Retinal pigment epithelial cell (primary cell): ENCODE data around the gene SLC16A7.
A peak's percentile ranks its signal among the peaks of the same experiment; 100 is the strongest.

ENCODE experiments used
- DNase-seq: peaks from one replicate; pipeline ENCODE4 v3.0.0-alpha.2; 2010; ENCODE audit warnings: low read depth
- H3K4me3 ChIP-seq: 2 replicates; pipeline ENCODE4 v1.5.1; 2011; ENCODE audit warnings: mild to moderate bottlenecking, low read length, control low read depth, moderate library complexity
- TF ChIP-seq, protein P1 (sequence below): conservative IDR thresholded peaks from 2 replicates; pipeline ENCODE4 v1.5.1; 2011; ENCODE audit warnings: low read depth, low read length, control low read depth, inconsistent platforms

SLC16A7 gene

DNA sequence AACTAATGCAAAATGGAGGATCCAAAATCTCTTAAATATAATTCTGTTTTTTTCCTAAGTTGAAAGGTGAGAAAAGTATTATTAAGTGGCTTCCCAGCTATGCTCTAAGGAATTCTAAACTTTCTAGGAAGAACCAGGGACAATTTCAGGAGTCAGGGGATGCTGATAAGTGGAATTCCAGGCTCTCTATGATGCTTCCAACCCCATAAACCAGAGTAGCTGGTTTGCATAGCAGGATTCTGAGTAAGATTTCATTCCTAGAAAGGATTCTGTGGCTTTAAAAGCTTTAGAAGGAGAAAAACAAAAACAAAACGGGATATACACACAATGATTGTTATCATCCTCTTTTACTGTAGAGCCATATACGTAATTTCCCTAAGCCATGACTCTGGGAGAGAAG lies 93.9 kb downstream of the SLC16A7 start:
- TF ChIP-seq, protein P1, sequence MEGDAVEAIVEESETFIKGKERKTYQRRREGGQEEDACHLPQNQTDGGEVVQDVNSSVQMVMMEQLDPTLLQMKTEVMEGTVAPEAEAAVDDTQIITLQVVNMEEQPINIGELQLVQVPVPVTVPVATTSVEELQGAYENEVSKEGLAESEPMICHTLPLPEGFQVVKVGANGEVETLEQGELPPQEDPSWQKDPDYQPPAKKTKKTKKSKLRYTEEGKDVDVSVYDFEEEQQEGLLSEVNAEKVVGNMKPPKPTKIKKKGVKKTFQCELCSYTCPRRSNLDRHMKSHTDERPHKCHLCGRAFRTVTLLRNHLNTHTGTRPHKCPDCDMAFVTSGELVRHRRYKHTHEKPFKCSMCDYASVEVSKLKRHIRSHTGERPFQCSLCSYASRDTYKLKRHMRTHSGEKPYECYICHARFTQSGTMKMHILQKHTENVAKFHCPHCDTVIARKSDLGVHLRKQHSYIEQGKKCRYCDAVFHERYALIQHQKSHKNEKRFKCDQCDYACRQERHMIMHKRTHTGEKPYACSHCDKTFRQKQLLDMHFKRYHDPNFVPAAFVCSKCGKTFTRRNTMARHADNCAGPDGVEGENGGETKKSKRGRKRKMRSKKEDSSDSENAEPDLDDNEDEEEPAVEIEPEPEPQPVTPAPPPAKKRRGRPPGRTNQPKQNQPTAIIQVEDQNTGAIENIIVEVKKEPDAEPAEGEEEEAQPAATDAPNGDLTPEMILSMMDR, result no peak
- no peak overlapping the region for H3K4me3 ChIP-seq
- no peak for DNase-seq

- TF ChIP-seq, protein P1, result no peak
- DNase-seq, result no peak
- no peak overlapping the region for H3K4me3 ChIP-seq
These were observed 99.5 kb downstream of the SLC16A7 start for GRCh38 chr12:59695379-59695778.

GRCh38 chr12:59698600-59698999 lies 102.8 kb downstream of the SLC16A7 start:
- no peak for DNase-seq
- no peak overlapping the region for H3K4me3 ChIP-seq
- TF ChIP-seq, protein P1, result no peak

DNA sequence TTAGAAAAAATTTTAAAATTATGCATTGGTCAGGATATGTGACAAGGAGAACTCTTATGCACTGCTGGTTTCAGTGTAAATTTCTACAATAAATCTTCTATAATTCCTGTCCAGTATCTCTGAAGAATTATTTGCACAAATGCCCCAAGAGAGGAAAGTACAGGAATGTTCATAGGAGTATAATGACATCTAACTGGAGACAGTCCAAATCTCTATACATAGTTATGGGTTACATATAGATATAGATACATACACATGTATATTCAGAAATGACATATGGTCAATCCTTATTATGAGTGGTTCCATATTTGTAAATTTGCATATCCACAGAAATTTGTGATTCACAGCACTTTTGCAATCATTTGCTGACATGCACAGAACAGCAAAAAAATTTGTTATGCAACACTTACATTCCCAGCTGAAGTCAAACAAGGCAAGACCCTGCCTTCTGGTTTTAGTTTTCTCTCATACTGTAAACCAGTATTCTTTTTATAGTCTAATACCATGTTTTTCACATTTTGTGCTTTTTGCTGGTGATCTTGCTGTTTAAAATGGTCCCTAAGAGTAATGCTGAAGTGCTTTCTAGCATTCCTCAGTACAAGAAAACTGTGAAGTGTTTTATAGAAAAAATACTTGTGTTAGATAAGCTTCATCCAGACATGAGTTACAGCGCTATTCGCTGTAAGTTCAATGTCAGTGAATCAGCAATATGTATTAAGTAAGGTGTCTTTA lies 103.8 kb downstream of the SLC16A7 start:
- H3K4me3 ChIP-seq, result no peak overlapping the region
- DNase-seq, result no peak
- TF ChIP-seq, protein P1, result no peak

GRCh38 chr12:59700153-59700450 lies 104.3 kb downstream of the SLC16A7 start:
- TF ChIP-seq, protein P1, result no peak
- H3K4me3 ChIP-seq, result no peak overlapping the region
- DNase-seq, result no peak

DNA sequence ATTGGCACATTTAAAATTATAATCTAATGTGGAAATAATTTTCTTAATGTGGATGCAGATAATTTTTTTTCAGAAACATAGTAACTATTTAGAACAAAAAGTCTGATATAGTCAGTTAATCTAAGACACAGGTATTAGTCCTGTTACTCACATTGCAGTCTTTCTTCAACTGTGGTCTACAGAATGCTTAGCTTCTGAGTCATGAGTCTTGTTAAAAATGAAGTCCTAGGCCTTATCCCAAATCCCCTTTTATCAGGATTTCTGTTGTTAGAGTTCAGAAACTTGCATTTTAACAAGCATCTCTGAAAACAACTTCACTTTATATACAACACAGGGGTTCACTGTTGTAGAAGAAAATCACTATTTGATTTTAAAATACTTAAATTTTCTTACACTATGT lies 112.2 kb downstream of the SLC16A7 start:
- DNase-seq, result peak; percentile 69
- TF ChIP-seq, protein P1, result no peak
- no peak overlapping the region for H3K4me3 ChIP-seq

GRCh38 chr12:59708484-59708883 lies 112.7 kb downstream of the SLC16A7 start:
- H3K4me3 ChIP-seq, result no peak overlapping the region
- peak; percentile 51 for DNase-seq
- TF ChIP-seq, protein P1, result no peak
